Measurements from ENCODE around the gene TUNAR.

TUNAR gene

GRCh38 chr14:95889236-95889979, 12.8 kb downstream of the TUNAR start:
- no peaks in the 10 kb centered on the region for H3K4me1 ChIP-seq (ENCODE audit: control insufficient read depth, insufficient read depth, low read length)
- no peaks in the 10 kb centered on the region for H3K9me3 ChIP-seq (ENCODE audit: control insufficient read depth in 2 of 2, low read length in 2 of 2)
- no peak overlapping the region for H3K9ac ChIP-seq (ENCODE audit: low read length in 2 of 2)
- H3K4me3 ChIP-seq (ENCODE audit: low read length in 2 of 2), result no peak overlapping the region
- no peaks in the 10 kb centered on the region for H3K36me3 ChIP-seq (ENCODE audit: control insufficient read depth in 2 of 2, insufficient read depth in 2 of 2, low read length in 2 of 2)
- no peak overlapping the region for H3K27ac ChIP-seq (ENCODE audit: low read length)
- peaks cover 2 to 6% of the 10 kb centered on the region in 2 donors for H3K27me3 ChIP-seq (ENCODE audit: control insufficient read depth in 1 of 2, insufficient read depth in 2 of 2, low read length in 2 of 2)

- no peak overlapping the region for H3K27ac ChIP-seq (ENCODE audit: low read length)
- H3K9me3 ChIP-seq (ENCODE audit: control insufficient read depth in 2 of 2, low read length in 2 of 2), result no peaks in the 10 kb centered on the region
- H3K27me3 ChIP-seq (ENCODE audit: control insufficient read depth in 1 of 2, insufficient read depth in 2 of 2, low read length in 2 of 2), result peaks cover 4 to 11% of the 10 kb centered on the region in 2 donors
- H3K9ac ChIP-seq (ENCODE audit: low read length in 2 of 2), result no peak overlapping the region
- no peaks in the 10 kb centered on the region for H3K4me1 ChIP-seq (ENCODE audit: control insufficient read depth, insufficient read depth, low read length)
- H3K36me3 ChIP-seq (ENCODE audit: control insufficient read depth in 2 of 2, insufficient read depth in 2 of 2, low read length in 2 of 2), result no peaks in the 10 kb centered on the region
- no peak overlapping the region for H3K4me3 ChIP-seq (ENCODE audit: low read length in 2 of 2)
These were observed 15.1 kb downstream of the TUNAR start for GRCh38 chr14:95891742-95892141.

GRCh38 chr14:95892142-95892541, 15.5 kb downstream of the TUNAR start:
- no peaks in the 10 kb centered on the region for H3K4me1 ChIP-seq (ENCODE audit: control insufficient read depth, insufficient read depth, low read length)
- H3K27ac ChIP-seq (ENCODE audit: low read length), result no peak overlapping the region
- H3K27me3 ChIP-seq (ENCODE audit: control insufficient read depth in 1 of 2, insufficient read depth in 2 of 2, low read length in 2 of 2), result peaks cover 4 to 11% of the 10 kb centered on the region in 2 donors
- no peak overlapping the region for H3K4me3 ChIP-seq (ENCODE audit: low read length in 2 of 2)
- H3K9ac ChIP-seq (ENCODE audit: low read length in 2 of 2), result no peak overlapping the region
- H3K36me3 ChIP-seq (ENCODE audit: control insufficient read depth in 2 of 2, insufficient read depth in 2 of 2, low read length in 2 of 2), result no peaks in the 10 kb centered on the region
- no peaks in the 10 kb centered on the region for H3K9me3 ChIP-seq (ENCODE audit: control insufficient read depth in 2 of 2, low read length in 2 of 2)

DNA sequence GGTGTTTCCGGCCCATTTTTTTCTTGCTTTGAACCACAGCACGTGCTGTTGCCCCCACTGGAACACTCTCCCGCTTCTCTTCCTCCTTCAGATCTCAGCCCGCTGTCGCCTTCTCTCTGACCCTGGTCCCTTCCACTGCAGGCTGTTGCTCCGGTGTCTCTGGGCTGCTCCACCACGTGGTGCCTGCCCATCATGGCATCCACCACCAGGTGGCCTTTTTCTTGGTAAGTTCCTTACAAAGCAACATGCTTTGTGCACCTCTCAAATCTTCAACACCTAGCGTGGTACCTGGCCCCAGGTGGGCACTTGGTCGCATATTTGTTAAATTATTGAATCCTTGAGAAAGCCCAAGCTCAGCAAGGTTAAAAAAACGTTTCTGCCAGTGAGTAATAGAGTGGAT, 19.1 kb downstream of the TUNAR start:
- peaks cover 4 to 12% of the 10 kb centered on the region in 2 donors for H3K27me3 ChIP-seq (ENCODE audit: control insufficient read depth in 1 of 2, insufficient read depth in 2 of 2, low read length in 2 of 2)
- H3K4me1 ChIP-seq (ENCODE audit: control insufficient read depth, insufficient read depth, low read length), result no peaks in the 10 kb centered on the region
- no peak overlapping the region for H3K9ac ChIP-seq (ENCODE audit: low read length in 2 of 2)
- H3K9me3 ChIP-seq (ENCODE audit: control insufficient read depth in 2 of 2, low read length in 2 of 2), result no peaks in the 10 kb centered on the region
- H3K27ac ChIP-seq (ENCODE audit: low read length), result no peak overlapping the region
- no peak overlapping the region for H3K4me3 ChIP-seq (ENCODE audit: low read length in 2 of 2)
- no peaks in the 10 kb centered on the region for H3K36me3 ChIP-seq (ENCODE audit: control insufficient read depth in 2 of 2, insufficient read depth in 2 of 2, low read length in 2 of 2)

DNA sequence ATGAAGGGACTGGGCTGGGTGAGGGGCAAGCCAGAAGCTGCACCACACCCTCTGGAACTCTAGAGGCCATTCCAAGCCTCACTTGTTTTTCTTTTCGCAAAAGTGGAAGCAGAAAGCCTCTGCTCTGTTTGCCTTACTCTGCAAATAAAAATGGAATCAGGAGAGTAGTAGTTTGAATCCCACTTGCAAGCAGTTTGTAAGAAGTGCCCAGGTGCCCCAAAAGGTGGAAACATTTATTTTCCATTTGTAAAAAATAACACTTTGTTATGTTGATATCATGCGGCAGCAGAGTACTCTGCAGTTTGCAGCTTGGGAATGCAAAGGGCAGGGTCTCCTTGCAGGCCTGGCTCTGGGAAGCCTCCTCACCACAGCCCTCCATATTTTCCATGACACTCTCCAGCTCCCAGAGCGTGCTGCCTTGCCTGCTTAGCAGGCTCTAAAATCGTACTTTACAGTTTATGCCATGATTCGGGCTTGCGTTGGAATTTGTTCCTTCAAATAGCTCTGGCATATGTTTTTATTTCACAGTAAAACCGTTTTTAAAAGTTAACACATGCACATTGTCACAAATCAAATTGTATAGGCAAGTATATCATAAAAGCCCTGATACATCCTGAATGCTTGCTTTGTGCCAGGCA, 20.0 kb downstream of the TUNAR start:
- peaks cover 4 to 10% of the 10 kb centered on the region in 2 donors for H3K27me3 ChIP-seq (ENCODE audit: control insufficient read depth in 1 of 2, insufficient read depth in 2 of 2, low read length in 2 of 2)
- no peaks in the 10 kb centered on the region for H3K9me3 ChIP-seq (ENCODE audit: control insufficient read depth in 2 of 2, low read length in 2 of 2)
- no peak overlapping the region for H3K9ac ChIP-seq (ENCODE audit: low read length in 2 of 2)
- H3K27ac ChIP-seq (ENCODE audit: low read length), result no peak overlapping the region
- H3K4me3 ChIP-seq (ENCODE audit: low read length in 2 of 2), result no peak overlapping the region
- H3K36me3 ChIP-seq (ENCODE audit: control insufficient read depth in 2 of 2, insufficient read depth in 2 of 2, low read length in 2 of 2), result no peaks in the 10 kb centered on the region
- no peaks in the 10 kb centered on the region for H3K4me1 ChIP-seq (ENCODE audit: control insufficient read depth, insufficient read depth, low read length)

GRCh38 chr14:95897280-95897679, 20.6 kb downstream of the TUNAR start:
- H3K27ac ChIP-seq (ENCODE audit: low read length), result no peak overlapping the region

GRCh38 chr14:95901054-95901453, 24.4 kb downstream of the TUNAR start:
- Histone ChIP-seq H3K27me3 (ENCODE audit: control insufficient read depth in 1 of 2, insufficient read depth in 2 of 2, low read length in 2 of 2) (peaks cover 0 to 5% of the 10 kb centered on the region in 2 donors), H3K9ac (ENCODE audit: low read length in 2 of 2) (no peak overlapping the region), H3K27ac (ENCODE audit: low read length) (no peak overlapping the region), H3K9me3 (ENCODE audit: control insufficient read depth in 2 of 2, low read length in 2 of 2) (no peaks in the 10 kb centered on the region), H3K4me1 (ENCODE audit: control insufficient read depth, insufficient read depth, low read length) (no peaks in the 10 kb centered on the region), H3K4me3 (ENCODE audit: low read length in 2 of 2) (no peak overlapping the region), H3K36me3 (ENCODE audit: control insufficient read depth in 2 of 2, insufficient read depth in 2 of 2, low read length in 2 of 2) (no peaks in the 10 kb centered on the region)

More at GRCh38 chr14:95897280-95897679, 20.6 kb downstream of the TUNAR start:
- no peak overlapping the region for H3K9ac ChIP-seq (ENCODE audit: low read length in 2 of 2)
- no peaks in the 10 kb centered on the region for H3K36me3 ChIP-seq (ENCODE audit: control insufficient read depth in 2 of 2, insufficient read depth in 2 of 2, low read length in 2 of 2)
- H3K4me3 ChIP-seq (ENCODE audit: low read length in 2 of 2), result no peak overlapping the region
- H3K4me1 ChIP-seq (ENCODE audit: control insufficient read depth, insufficient read depth, low read length), result no peaks in the 10 kb centered on the region
- peaks cover 4 to 9% of the 10 kb centered on the region in 2 donors for H3K27me3 ChIP-seq (ENCODE audit: control insufficient read depth in 1 of 2, insufficient read depth in 2 of 2, low read length in 2 of 2)
- no peaks in the 10 kb centered on the region for H3K9me3 ChIP-seq (ENCODE audit: control insufficient read depth in 2 of 2, low read length in 2 of 2)

GRCh38 chr14:95902273-95902826, 25.7 kb downstream of the TUNAR start:
- Histone ChIP-seq H3K9me3 (ENCODE audit: control insufficient read depth in 2 of 2, low read length in 2 of 2) (no peaks in the 10 kb centered on the region), H3K9ac (ENCODE audit: low read length in 2 of 2) (no peak overlapping the region), H3K4me1 (ENCODE audit: control insufficient read depth, insufficient read depth, low read length) (no peaks in the 10 kb centered on the region), H3K27ac (ENCODE audit: low read length) (no peak overlapping the region), H3K36me3 (ENCODE audit: control insufficient read depth in 2 of 2, insufficient read depth in 2 of 2, low read length in 2 of 2) (no peaks in the 10 kb centered on the region), H3K4me3 (ENCODE audit: low read length in 2 of 2) (no peak overlapping the region), H3K27me3 (ENCODE audit: control insufficient read depth in 1 of 2, insufficient read depth in 2 of 2, low read length in 2 of 2) (peaks cover 0 to 5% of the 10 kb centered on the region in 2 donors)

- Histone ChIP-seq H3K9me3 (ENCODE audit: control insufficient read depth in 2 of 2, low read length in 2 of 2) (no peaks in the 10 kb centered on the region), H3K27ac (ENCODE audit: low read length) (no peak overlapping the region), H3K9ac (ENCODE audit: low read length in 2 of 2) (no peak overlapping the region), H3K27me3 (ENCODE audit: control insufficient read depth in 1 of 2, insufficient read depth in 2 of 2, low read length in 2 of 2) (peaks cover 0 to 5% of the 10 kb centered on the region in 2 donors), H3K4me1 (ENCODE audit: control insufficient read depth, insufficient read depth, low read length) (no peaks in the 10 kb centered on the region), H3K4me3 (ENCODE audit: low read length in 2 of 2) (no peak overlapping the region), H3K36me3 (ENCODE audit: control insufficient read depth in 2 of 2, insufficient read depth in 2 of 2, low read length in 2 of 2) (no peaks in the 10 kb centered on the region)
These were observed 26.5 kb downstream of the TUNAR start for GRCh38 chr14:95903165-95903564.

- Histone ChIP-seq H3K36me3 (ENCODE audit: control insufficient read depth in 2 of 2, insufficient read depth in 2 of 2, low read length in 2 of 2) (no peaks in the 10 kb centered on the region), H3K9ac (ENCODE audit: low read length in 2 of 2) (no peak overlapping the region), H3K4me3 (ENCODE audit: low read length in 2 of 2) (no peak overlapping the region), H3K27ac (ENCODE audit: low read length) (no peak overlapping the region), H3K27me3 (ENCODE audit: control insufficient read depth in 1 of 2, insufficient read depth in 2 of 2, low read length in 2 of 2) (peaks cover 0 to 5% of the 10 kb centered on the region in 2 donors), H3K9me3 (ENCODE audit: control insufficient read depth in 2 of 2, low read length in 2 of 2) (no peaks in the 10 kb centered on the region), H3K4me1 (ENCODE audit: control insufficient read depth, insufficient read depth, low read length) (no peaks in the 10 kb centered on the region)
These were observed 27.0 kb downstream of the TUNAR start for GRCh38 chr14:95903616-95904107.
